Measurements from ENCODE around the gene ACTRT2. TPM values are rescaled to one million over a fixed set of nuclear protein-coding genes. Genes with fewer than 3 reads are reported as not detected.

Gene ACTRT2
- total RNA-seq: not detected in 2 replicates

GRCh38 chr1:3021233-3021671 lies at the start of gene ACTRT2:
TSS of gene ACTRT2 (plus strand) at chr1:3021467. CDS start at chr1:3021687, 220 bp downstream.

GRCh38 chr1:3068564-3069431 lies 47.5 kb downstream of the ACTRT2 start, which contains the start of gene PRDM16:
TSS of gene PRDM16 (plus strand) at chr1:3069203. CDS start at chr1:3069260, 57 bp downstream.

Other genes starting within 250 kb of the ACTRT2 start
- 0.20 and 0.37 TPM in 2 replicates for gene TTC34, start 219.8 kb upstream of the ACTRT2 start, total RNA-seq
- gene PRDM16, start 47.7 kb downstream of the ACTRT2 start, total RNA-seq: 0.37 and 1.6 TPM in 2 replicates

All from subcutaneous preadipocyte (primary cell).